ENCODE measurements around the gene CLTCL1.

Gene CLTCL1

GRCh38 chr22:19239464-19239863, 52.1 kb downstream of the CLTCL1 start:
- H3K4me3 ChIP-seq (ENCODE audit: low read depth, low read length): no peak overlapping the region
- H3K27me3 ChIP-seq (ENCODE audit: insufficient read depth, low read depth, severe bottlenecking): no peaks in the 10 kb centered on the region
- no peaks in the 10 kb centered on the region for H3K9me3 ChIP-seq (ENCODE audit: severe bottlenecking)
- no peak for DNase-seq
- no peak overlapping the region for H3K27ac ChIP-seq
- TF ChIP-seq CTCF (IDR thresholded peaks at IDR 0.05; ENCODE audit: low read depth, low read length): no peak
- 0 out of 2 replicates have a peak, but pooled peaks cover 3% of the 10 kb centered on the region for H3K36me3 ChIP-seq

- no peak for TF ChIP-seq CTCF (IDR thresholded peaks at IDR 0.05; ENCODE audit: low read depth, low read length)
- no peak for DNase-seq
- peaks cover 3% of the 10 kb centered on the region; the same call in 1 of the 2 replicates for H3K36me3 ChIP-seq
Measured at GRCh38 chr22:19238900-19239299, 52.6 kb downstream of the CLTCL1 start.

GRCh38 chr22:19235874-19236273, 55.6 kb downstream of the CLTCL1 start:
- no peaks in the 10 kb centered on the region for H3K27me3 ChIP-seq (ENCODE audit: insufficient read depth, low read depth, severe bottlenecking)
- H3K4me3 ChIP-seq (ENCODE audit: low read depth, low read length): no peak overlapping the region
- H3K9me3 ChIP-seq (ENCODE audit: severe bottlenecking): no peaks in the 10 kb centered on the region
- DNase-seq: no peak
- peaks cover 3% of the 10 kb centered on the region for H3K36me3 ChIP-seq
- H3K27ac ChIP-seq: no peak overlapping the region
- no peak for TF ChIP-seq CTCF (IDR thresholded peaks at IDR 0.05; ENCODE audit: low read depth, low read length)

More at GRCh38 chr22:19238900-19239299, 52.6 kb downstream of the CLTCL1 start:
- H3K27ac ChIP-seq: no peak overlapping the region
- no peaks in the 10 kb centered on the region for H3K27me3 ChIP-seq (ENCODE audit: insufficient read depth, low read depth, severe bottlenecking)
- no peaks in the 10 kb centered on the region for H3K9me3 ChIP-seq (ENCODE audit: severe bottlenecking)
- H3K4me3 ChIP-seq (ENCODE audit: low read depth, low read length): no peak overlapping the region

- no peak for DNase-seq
- TF ChIP-seq CTCF (IDR thresholded peaks at IDR 0.05; ENCODE audit: low read depth, low read length): no peak
- Histone ChIP-seq H3K9me3 (ENCODE audit: severe bottlenecking) (no peaks in the 10 kb centered on the region), H3K4me3 (ENCODE audit: low read depth, low read length) (no peak overlapping the region), H3K27ac (no peak overlapping the region), H3K36me3 (peaks cover 3% of the 10 kb centered on the region), H3K27me3 (ENCODE audit: insufficient read depth, low read depth, severe bottlenecking) (no peaks in the 10 kb centered on the region)
Measured at GRCh38 chr22:19234126-19234896, 57.2 kb downstream of the CLTCL1 start.

GRCh38 chr22:19233189-19233661, 58.3 kb downstream of the CLTCL1 start:
- Histone ChIP-seq H3K36me3 (peaks cover 4% of the 10 kb centered on the region), H3K27me3 (ENCODE audit: insufficient read depth, low read depth, severe bottlenecking) (no peaks in the 10 kb centered on the region), H3K27ac (no peak overlapping the region), H3K9me3 (ENCODE audit: severe bottlenecking) (no peaks in the 10 kb centered on the region), H3K4me3 (ENCODE audit: low read depth, low read length) (no peak overlapping the region)
- no peak for TF ChIP-seq CTCF (IDR thresholded peaks at IDR 0.05; ENCODE audit: low read depth, low read length)
- DNase-seq: no peak

All from WERI-Rb-1 (cell line).